Measurements from ENCODE around the gene CAMK1D. TPM values are rescaled to one million over a fixed set of nuclear protein-coding genes. Genes with fewer than 3 reads are reported as not detected.

The CAMK1D gene
- total RNA-seq, 1 donor = 11.2 TPM

DNA sequence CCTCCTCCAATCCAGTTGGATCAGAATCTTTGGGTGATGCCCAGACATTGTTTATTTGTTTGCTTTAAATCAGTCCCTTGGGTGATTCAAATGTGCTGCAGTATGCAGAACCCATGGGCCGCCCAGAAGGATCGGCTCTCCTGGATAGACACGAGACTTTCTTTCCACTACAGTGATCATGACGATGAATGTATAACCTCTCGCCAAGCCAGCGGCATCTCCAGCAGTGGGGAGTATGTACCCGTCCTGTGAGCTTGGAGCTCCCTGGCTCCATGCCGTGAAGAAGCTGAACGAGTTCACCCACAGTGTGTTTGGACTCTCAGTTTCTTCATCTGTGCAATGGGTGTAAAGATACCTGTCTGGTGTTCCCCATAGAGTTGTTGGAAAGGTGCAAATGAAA is 162.3 kb downstream of the CAMK1D start:
- no peaks in the 10 kb centered on the region for H3K4me1 ChIP-seq (ENCODE audit: insufficient read depth, low read length)
- DNase-seq (ENCODE audit: insufficient read length, low spot score, missing footprints) = no peak
- H4K20me1 ChIP-seq (ENCODE audit: insufficient read depth, low read length) = no peaks in the 10 kb centered on the region
- H3K36me3 ChIP-seq (ENCODE audit: insufficient read depth, low read length) = no peaks in the 10 kb centered on the region
- H3K9me3 ChIP-seq (ENCODE audit: low read depth, low read length) = no peaks in the 10 kb centered on the region
- H2AFZ ChIP-seq (ENCODE audit: low read length) = no peak overlapping the region
- H3K79me2 ChIP-seq (ENCODE audit: insufficient read depth, low read length) = no peaks in the 10 kb centered on the region
- H3K4me3 ChIP-seq (ENCODE audit: insufficient read depth, low read length) = no peak overlapping the region
- H3K4me2 ChIP-seq (ENCODE audit: insufficient read depth, low read length) = no peak overlapping the region
- H3K27me3 ChIP-seq (ENCODE audit: insufficient read depth, low read length) = no peaks in the 10 kb centered on the region
- TF ChIP-seq CTCF (IDR thresholded peaks at IDR 0.05; ENCODE audit: extremely low read depth, low read depth, low read length) = no peak
- H3K27ac ChIP-seq (ENCODE audit: low read depth, low read length) = no peak overlapping the region

GRCh38 chr10:12512332-12513002 is 163.1 kb downstream of the CAMK1D start:
- H3K27ac ChIP-seq (ENCODE audit: low read depth, low read length) = no peak overlapping the region
- H3K79me2 ChIP-seq (ENCODE audit: insufficient read depth, low read length) = no peaks in the 10 kb centered on the region
- H3K27me3 ChIP-seq (ENCODE audit: insufficient read depth, low read length) = no peaks in the 10 kb centered on the region
- H3K4me1 ChIP-seq (ENCODE audit: insufficient read depth, low read length) = no peaks in the 10 kb centered on the region
- no peak overlapping the region for H3K4me2 ChIP-seq (ENCODE audit: insufficient read depth, low read length)
- DNase-seq (ENCODE audit: insufficient read length, low spot score, missing footprints) = no peak
- H2AFZ ChIP-seq (ENCODE audit: low read length) = no peak overlapping the region
- no peaks in the 10 kb centered on the region for H3K9me3 ChIP-seq (ENCODE audit: low read depth, low read length)
- TF ChIP-seq CTCF (IDR thresholded peaks at IDR 0.05; ENCODE audit: extremely low read depth, low read depth, low read length) = no peak
- no peaks in the 10 kb centered on the region for H4K20me1 ChIP-seq (ENCODE audit: insufficient read depth, low read length)
- H3K36me3 ChIP-seq (ENCODE audit: insufficient read depth, low read length) = no peaks in the 10 kb centered on the region
- H3K4me3 ChIP-seq (ENCODE audit: insufficient read depth, low read length) = no peak overlapping the region

- Histone ChIP-seq H2AFZ (ENCODE audit: low read length) (no peak overlapping the region), H3K9me3 (ENCODE audit: low read depth, low read length) (no peaks in the 10 kb centered on the region), H3K27ac (ENCODE audit: low read depth, low read length) (no peak overlapping the region), H3K4me2 (ENCODE audit: insufficient read depth, low read length) (no peak overlapping the region), H3K36me3 (ENCODE audit: insufficient read depth, low read length) (no peaks in the 10 kb centered on the region), H3K79me2 (ENCODE audit: insufficient read depth, low read length) (no peaks in the 10 kb centered on the region), H3K4me1 (ENCODE audit: insufficient read depth, low read length) (no peaks in the 10 kb centered on the region), H3K4me3 (ENCODE audit: insufficient read depth, low read length) (no peak overlapping the region), H3K27me3 (ENCODE audit: insufficient read depth, low read length) (no peaks in the 10 kb centered on the region), H4K20me1 (ENCODE audit: insufficient read depth, low read length) (no peaks in the 10 kb centered on the region)
- no peak for DNase-seq (ENCODE audit: insufficient read length, low spot score, missing footprints)
- no peak for TF ChIP-seq CTCF (IDR thresholded peaks at IDR 0.05; ENCODE audit: extremely low read depth, low read depth, low read length)
These were observed 163.6 kb downstream of the CAMK1D start for GRCh38 chr10:12513003-12513365.

GRCh38 chr10:12513775-12514673 is 164.7 kb downstream of the CAMK1D start:
- no peak for TF ChIP-seq CTCF (IDR thresholded peaks at IDR 0.05; ENCODE audit: extremely low read depth, low read depth, low read length)
- Histone ChIP-seq H3K4me1 (ENCODE audit: insufficient read depth, low read length) (no peaks in the 10 kb centered on the region), H2AFZ (ENCODE audit: low read length) (no peak overlapping the region), H3K4me3 (ENCODE audit: insufficient read depth, low read length) (no peak overlapping the region), H3K27me3 (ENCODE audit: insufficient read depth, low read length) (no peaks in the 10 kb centered on the region), H3K79me2 (ENCODE audit: insufficient read depth, low read length) (no peaks in the 10 kb centered on the region), H4K20me1 (ENCODE audit: insufficient read depth, low read length) (no peaks in the 10 kb centered on the region), H3K4me2 (ENCODE audit: insufficient read depth, low read length) (no peak overlapping the region), H3K36me3 (ENCODE audit: insufficient read depth, low read length) (no peaks in the 10 kb centered on the region), H3K9me3 (ENCODE audit: low read depth, low read length) (no peaks in the 10 kb centered on the region), H3K27ac (ENCODE audit: low read depth, low read length) (no peak overlapping the region)
- no peak for DNase-seq (ENCODE audit: insufficient read length, low spot score, missing footprints)

Data from osteoblast (primary cell).